HUES64 (cell line): ENCODE results near the gene UBASH3B.

ENCODE experiments used
- H3K27ac ChIP-seq: 2 replicates; pipeline ENCODE4 v1.7.0; 2013; ENCODE audit warnings: low read depth, low read length, inconsistent platforms
- H3K27me3 ChIP-seq: 2 replicates; pipeline ENCODE4 v1.6.1; 2013; ENCODE audit warnings: mild to moderate bottlenecking, low read length; ENCODE audit not compliant: insufficient read depth
- H3K36me3 ChIP-seq: 2 replicates; pipeline ENCODE4 v1.6.1; 2013; ENCODE audit warnings: mild to moderate bottlenecking, low read length; ENCODE audit not compliant: insufficient read depth
- H3K4me1 ChIP-seq: 2 replicates; pipeline ENCODE4 v1.6.1; 2013; ENCODE audit warnings: mild to moderate bottlenecking, low read length, moderate library complexity; ENCODE audit not compliant: insufficient read depth
- H3K4me3 ChIP-seq: 2 replicates; pipeline ENCODE4 v1.5.1; 2013; ENCODE audit warnings: mild to moderate bottlenecking, low read length, moderate library complexity
- H3K9ac ChIP-seq: 2 replicates; pipeline ENCODE4 v1.6.1; 2013; ENCODE audit warnings: mild to moderate bottlenecking, low read depth, low read length
- H3K9me3 ChIP-seq: 2 replicates; pipeline ENCODE4 v1.6.1; 2013; ENCODE audit warnings: low read depth, low read length; ENCODE audit not compliant: insufficient read depth
- WGBS: fragments of 150-250, 120-280 bp; methylation state at CpG from one replicate; pipeline ENCODE4 v1.1.7; 2013; ENCODE audit warnings: missing lambda C conversion rate; 5-methylcytosine and 5-hydroxymethylcytosine counted together

The UBASH3B gene

GRCh38 chr11:122697636-122698167 lies 42.2 kb downstream of the UBASH3B start:
- 95% methylated on average over 8 of the region's 8 CpGs for WGBS
- H3K27ac ChIP-seq, result no peak overlapping the region
- H3K9ac ChIP-seq, result no peak overlapping the region
- H3K36me3 ChIP-seq, result no peaks in the 10 kb centered on the region
- no peak overlapping the region for H3K4me3 ChIP-seq
- H3K4me1 ChIP-seq, result peaks cover 1% of the 10 kb centered on the region
- H3K27me3 ChIP-seq, result no peaks in the 10 kb centered on the region
- H3K9me3 ChIP-seq, result no peaks in the 10 kb centered on the region

- no peaks in the 10 kb centered on the region for H3K27me3 ChIP-seq
- H3K4me1 ChIP-seq, result no peaks in the 10 kb centered on the region
- no peak overlapping the region for H3K27ac ChIP-seq
- H3K9me3 ChIP-seq, result no peaks in the 10 kb centered on the region
- 90% methylated on average over 3 of the region's 3 CpGs for WGBS
- H3K9ac ChIP-seq, result no peak overlapping the region
- no peak overlapping the region for H3K4me3 ChIP-seq
- no peaks in the 10 kb centered on the region for H3K36me3 ChIP-seq
These were observed 42.9 kb downstream of the UBASH3B start for GRCh38 chr11:122698392-122698791.

GRCh38 chr11:122700666-122701065 lies 45.1 kb downstream of the UBASH3B start:
- no peak overlapping the region for H3K27ac ChIP-seq
- H3K4me1 ChIP-seq, result no peaks in the 10 kb centered on the region
- H3K9ac ChIP-seq, result no peak overlapping the region
- no peak overlapping the region for H3K4me3 ChIP-seq
- H3K9me3 ChIP-seq, result no peaks in the 10 kb centered on the region
- 95% methylated on average over 2 of the region's 3 CpGs for WGBS
- no peaks in the 10 kb centered on the region for H3K36me3 ChIP-seq
- no peaks in the 10 kb centered on the region for H3K27me3 ChIP-seq

- Histone ChIP-seq H3K27me3 (no peaks in the 10 kb centered on the region), H3K4me1 (no peaks in the 10 kb centered on the region), H3K4me3 (no peak overlapping the region), H3K9ac (no peak overlapping the region), H3K36me3 (no peaks in the 10 kb centered on the region), H3K9me3 (no peaks in the 10 kb centered on the region), H3K27ac (no peak overlapping the region)
- WGBS, result 91% methylated on average over 4 of the region's 4 CpGs
These were observed 45.6 kb downstream of the UBASH3B start for GRCh38 chr11:122701143-122701542.

- 90% methylated on average over 8 of the region's 8 CpGs for WGBS
- no peak overlapping the region for H3K4me3 ChIP-seq
These were observed 48.2 kb downstream of the UBASH3B start for GRCh38 chr11:122703541-122704272.

GRCh38 chr11:122705396-122705795 lies 49.9 kb downstream of the UBASH3B start:
- Histone ChIP-seq H3K36me3 (no peaks in the 10 kb centered on the region), H3K9ac (no peak overlapping the region), H3K4me1 (peaks cover 6% of the 10 kb centered on the region; the same call in 1 of the 2 replicates), H3K9me3 (no peaks in the 10 kb centered on the region), H3K4me3 (no peak overlapping the region), H3K27me3 (no peaks in the 10 kb centered on the region), H3K27ac (no peak overlapping the region)
- 94% methylated on average over 5 of the region's 7 CpGs for WGBS

More at GRCh38 chr11:122703541-122704272, 48.2 kb downstream of the UBASH3B start:
- no peaks in the 10 kb centered on the region for H3K9me3 ChIP-seq
- H3K9ac ChIP-seq, result no peak overlapping the region
- no peak overlapping the region for H3K27ac ChIP-seq
- H3K27me3 ChIP-seq, result no peaks in the 10 kb centered on the region
- peaks cover 6% of the 10 kb centered on the region; the same call in 1 of the 2 replicates for H3K4me1 ChIP-seq
- no peaks in the 10 kb centered on the region for H3K36me3 ChIP-seq

- 93% methylated on average over 3 of the region's 3 CpGs for WGBS
- no peaks in the 10 kb centered on the region for H3K9me3 ChIP-seq
- no peaks in the 10 kb centered on the region for H3K36me3 ChIP-seq
- H3K4me3 ChIP-seq, result no peak overlapping the region
- peaks cover 6% of the 10 kb centered on the region; the same call in 1 of the 2 replicates for H3K4me1 ChIP-seq
- H3K27me3 ChIP-seq, result no peaks in the 10 kb centered on the region
- H3K9ac ChIP-seq, result no peak overlapping the region
- H3K27ac ChIP-seq, result no peak overlapping the region
These were observed 51.0 kb downstream of the UBASH3B start for GRCh38 chr11:122706291-122707088.

GRCh38 chr11:122707111-122707510 lies 51.6 kb downstream of the UBASH3B start:
- WGBS, result 58% methylated on average over 4 of the region's 4 CpGs
- Histone ChIP-seq H3K4me3 (no peak overlapping the region), H3K9ac (no peak overlapping the region), H3K4me1 (peaks cover 6% of the 10 kb centered on the region; the same call in 1 of the 2 replicates), H3K36me3 (no peaks in the 10 kb centered on the region), H3K27ac (no peak overlapping the region), H3K27me3 (no peaks in the 10 kb centered on the region), H3K9me3 (no peaks in the 10 kb centered on the region)

- WGBS, result 80% methylated on average over 4 of the region's 4 CpGs
- Histone ChIP-seq H3K27me3 (no peaks in the 10 kb centered on the region), H3K9me3 (no peaks in the 10 kb centered on the region), H3K4me1 (peaks cover 6% of the 10 kb centered on the region; the same call in 1 of the 2 replicates), H3K9ac (no peak overlapping the region), H3K36me3 (no peaks in the 10 kb centered on the region), H3K4me3 (no peak overlapping the region), H3K27ac (no peak overlapping the region)
These were observed 52.4 kb downstream of the UBASH3B start for GRCh38 chr11:122707901-122708300.

GRCh38 chr11:122709039-122709760 lies 53.7 kb downstream of the UBASH3B start:
- Histone ChIP-seq H3K9ac (no peak overlapping the region), H3K4me3 (no peak overlapping the region), H3K4me1 (peaks cover 6% of the 10 kb centered on the region; the same call in 1 of the 2 replicates), H3K9me3 (no peaks in the 10 kb centered on the region), H3K36me3 (no peaks in the 10 kb centered on the region), H3K27ac (no peak overlapping the region), H3K27me3 (no peaks in the 10 kb centered on the region)
- 88% methylated on average over 7 of the region's 7 CpGs for WGBS
